IMR-90 (cell line): ENCODE data around the gene ZNRF3. TPM values are rescaled to one million over a fixed set of nuclear protein-coding genes. Genes with fewer than 3 reads are reported as not detected.

Source experiments
- ATAC-seq: fragments of 200-7000 bp; cut with Tn5 transposase; 2 replicates; pipeline ENCODE4 v1.9.1; 2020; ENCODE audit warnings: low read depth, mild to moderate bottlenecking, moderate library complexity
- BruUV-seq: library from RNA; stranded (reverse); fragments of 400-500 nt; replicated peaks from 2 replicates; lab custom pipeline; 2021; lab: Mats Ljungman, UMichigan
- CTCF ChIA-PET: fragments of 300-600 bp; formaldehyde crosslinking; extraction: SDS; loops from one replicate; lab custom pipeline; 2021; ENCODE audit warnings: antibody characterized with exemption; lab: Yijun Ruan, JAX
- POLR2A ChIA-PET: fragments of 300-600 bp; sonication (Branson Sonifier 250); formaldehyde crosslinking; loops from one replicate; lab custom pipeline; 2022; ENCODE audit warnings: antibody characterized with exemption; ENCODE audit not compliant: unreplicated experiment; lab: Charles Lee
- DNase-seq: peaks from one replicate; pipeline ENCODE4 v3.0.0; 2013
- H2AFZ ChIP-seq: replicated peaks from 2 replicates; pipeline ENCODE3; 2013; ENCODE audit warnings: low read length, mild to moderate bottlenecking; ENCODE audit not compliant: poor library complexity
- H2AK5ac ChIP-seq: 2 replicates; pipeline ENCODE4 v1.6.1; 2013; ENCODE audit warnings: low read depth, low read length, inconsistent platforms
- H2AK9ac ChIP-seq: replicated peaks from 2 replicates; pipeline ENCODE3; 2013; ENCODE audit warnings: mild to moderate bottlenecking, low read depth, low read length, moderate library complexity; ENCODE audit not compliant: poor library complexity
- H2BK120ac ChIP-seq: 2 replicates; pipeline ENCODE4 v1.6.1; 2013; ENCODE audit warnings: low read depth, low read length, inconsistent platforms
- H2BK15ac ChIP-seq: 3 replicates; pipeline ENCODE4 v1.6.1; 2013; ENCODE audit warnings: low read depth, low read length, inconsistent platforms
- H2BK20ac ChIP-seq: 2 replicates; pipeline ENCODE4 v1.6.1; 2013; ENCODE audit warnings: low read depth, mild to moderate bottlenecking, inconsistent platforms, low read length, moderate library complexity
- H2BK5ac ChIP-seq: 2 replicates; pipeline ENCODE4 v1.6.1; 2013; ENCODE audit warnings: mild to moderate bottlenecking, low read depth, low read length, inconsistent platforms; ENCODE audit not compliant: poor library complexity, severe bottlenecking
- H3K14ac ChIP-seq: replicated peaks from 2 replicates; pipeline ENCODE4 v1.6.1; 2013; ENCODE audit warnings: low read depth, low read length, inconsistent platforms
- H3K18ac ChIP-seq: 2 replicates; pipeline ENCODE4 v1.6.1; 2013; ENCODE audit warnings: low read depth, low read length, control low read depth
- H3K23ac ChIP-seq: 2 replicates; pipeline ENCODE4 v1.6.1; 2013; ENCODE audit warnings: low read depth, low read length, inconsistent platforms
- H3K27ac ChIP-seq: 2 replicates; pipeline ENCODE4 v1.5.1; 2013; ENCODE audit warnings: mild to moderate bottlenecking, control low read depth, low read length; ENCODE audit not compliant: insufficient read depth
- H3K27me3 ChIP-seq: 2 replicates; pipeline ENCODE4 v1.6.1; 2013; ENCODE audit warnings: low read length; ENCODE audit not compliant: control insufficient read depth, insufficient read depth
- H3K36me3 ChIP-seq: 2 replicates; pipeline ENCODE4 v1.6.1; 2013; ENCODE audit warnings: low read length, mixed read lengths; ENCODE audit not compliant: control insufficient read depth, insufficient read depth
- H3K4ac ChIP-seq: 2 replicates; pipeline ENCODE4 v1.6.1; 2013; ENCODE audit warnings: low read depth, low read length, inconsistent platforms
- H3K4me1 ChIP-seq: 2 replicates; pipeline ENCODE4 v1.6.1; 2013; ENCODE audit warnings: low read length, mixed read lengths; ENCODE audit not compliant: control insufficient read depth, insufficient read depth
- H3K4me2 ChIP-seq: 2 replicates; pipeline ENCODE4 v1.6.1; 2013; ENCODE audit warnings: low read depth, mild to moderate bottlenecking, control low read depth, low read length, moderate library complexity
- H3K4me3 ChIP-seq: 2 replicates; pipeline ENCODE4 v1.5.1; 2013; ENCODE audit warnings: low read depth, mild to moderate bottlenecking, control low read depth, low read length, moderate library complexity; ENCODE audit not compliant: insufficient read depth
- H3K56ac ChIP-seq: 2 replicates; pipeline ENCODE4 v1.6.1; 2013; ENCODE audit warnings: low read length, inconsistent platforms; ENCODE audit not compliant: insufficient read depth; ENCODE audit errors: extremely low read depth
- H3K79me1 ChIP-seq, 2 experiments: 2 replicates each; pipeline ENCODE4 v1.6.1; 2013; ENCODE audit warnings: low read length in 2 of 2, inconsistent platforms in 1 of 2, low read depth in 1 of 2
- H3K9ac ChIP-seq: 2 replicates; pipeline ENCODE4 v1.6.1; 2013; ENCODE audit warnings: low read depth, low read length, control low read depth
- H3K9me1 ChIP-seq: 2 replicates; pipeline ENCODE4 v1.6.1; 2013; ENCODE audit warnings: low read length, inconsistent platforms; ENCODE audit not compliant: insufficient read depth
- H3K9me3 ChIP-seq: 2 replicates; pipeline ENCODE4 v1.6.1; 2013; ENCODE audit warnings: low read length; ENCODE audit not compliant: control insufficient read depth, insufficient read depth
- H4K20me1 ChIP-seq: 2 replicates; pipeline ENCODE4 v1.6.1; 2013; ENCODE audit warnings: low read length, inconsistent platforms; ENCODE audit not compliant: insufficient read depth
- H4K5ac ChIP-seq: 2 replicates; pipeline ENCODE4 v1.6.1; 2013; ENCODE audit warnings: mild to moderate bottlenecking, low read depth, low read length, control low read depth
- H4K8ac ChIP-seq, 2 experiments: 2 replicates each; pipeline ENCODE4 v1.6.1; 2013; ENCODE audit warnings: low read depth in 2 of 2, low read length in 2 of 2, control low read depth in 1 of 2, inconsistent platforms in 1 of 2
- H4K91ac ChIP-seq: 2 replicates; pipeline ENCODE4 v1.6.1; 2013; ENCODE audit warnings: low read depth, low read length, inconsistent platforms; ENCODE audit not compliant: insufficient read depth
- BHLHE40 ChIP-seq: fragments of 150-350 bp; IDR thresholded peaks from 2 replicates; pipeline ENCODE4 v1.6.1; 2016; ENCODE audit warnings: mild to moderate bottlenecking, low read depth, low read length
- CEBPB ChIP-seq: IDR thresholded peaks from 2 replicates; pipeline ENCODE4 v1.6.1; 2012; ENCODE audit warnings: low read depth, low read length, improper control_type of control experiment
- CHD1 ChIP-seq: IDR thresholded peaks from 2 replicates; pipeline ENCODE4 v1.6.1; 2012; ENCODE audit warnings: low read depth, low read length, improper control_type of control experiment
- CTCF ChIP-seq: conservative IDR thresholded peaks from 2 replicates; pipeline ENCODE4 v1.5.1; 2012; ENCODE audit warnings: mild to moderate bottlenecking, low read depth, low read length, improper control_type of control experiment
- ELK1 ChIP-seq: fragments of 150-350 bp; IDR thresholded peaks from 2 replicates; pipeline ENCODE4 v1.6.1; 2016; ENCODE audit warnings: low read depth, mild to moderate bottlenecking, low read length, moderate library complexity, borderline replicate concordance
- FOS ChIP-seq: fragments of 150-350 bp; IDR thresholded peaks from 2 replicates; pipeline ENCODE4 v1.6.1; 2016; ENCODE audit warnings: low read depth, low read length
- MAFK ChIP-seq: IDR thresholded peaks from 2 replicates; pipeline ENCODE4 v1.6.1; 2012; ENCODE audit warnings: low read depth, low read length, improper control_type of control experiment
- MAZ ChIP-seq: IDR thresholded peaks from 2 replicates; pipeline ENCODE4 v1.6.1; 2012; ENCODE audit warnings: low read depth, mild to moderate bottlenecking, low read length, improper control_type of control experiment, moderate library complexity, borderline replicate concordance
- NFE2L2 ChIP-seq: fragments of 150-350 bp; IDR thresholded peaks from 2 replicates; pipeline ENCODE4 v1.6.1; 2016; ENCODE audit warnings: low read depth, mild to moderate bottlenecking, low read length
- RAD21 ChIP-seq: IDR thresholded peaks from 2 replicates; pipeline ENCODE4 v1.6.1; 2012; ENCODE audit warnings: low read length, improper control_type of control experiment
- RCOR1 ChIP-seq: IDR thresholded peaks from 2 replicates; pipeline ENCODE4 v1.6.1; 2012; ENCODE audit warnings: mild to moderate bottlenecking, low read length, improper control_type of control experiment; ENCODE audit not compliant: insufficient replicate concordance
- RFX5 ChIP-seq: IDR thresholded peaks from 2 replicates; pipeline ENCODE4 v1.8.0; 2012; ENCODE audit warnings: low read depth, mild to moderate bottlenecking, low read length, moderate library complexity
- SMC3 ChIP-seq: fragments of 150-350 bp; IDR thresholded peaks from 2 replicates; pipeline ENCODE4 v1.6.1; 2016; ENCODE audit warnings: low read depth, mild to moderate bottlenecking, antibody characterized with exemption, low read length, moderate library complexity
- USF2 ChIP-seq: fragments of 150-350 bp; IDR thresholded peaks from 2 replicates; pipeline ENCODE4 v1.6.1; 2017; ENCODE audit warnings: mild to moderate bottlenecking, antibody characterized with exemption, low read length, low read depth
- WGBS, 2 experiments: methylation state at CpG; one replicate each; pipeline versions ENCODE4 v1.1.5 to v1.1.7; 2013; ENCODE audit warnings: missing lambda C conversion rate in 2 of 2; ENCODE audit not compliant: insufficient read length in 1 of 2; ENCODE audit errors: extremely low coverage in 2 of 2; 5-methylcytosine and 5-hydroxymethylcytosine counted together
- dilution Hi-C: fragments of 300-500 bp; cut with HindIII; formaldehyde crosslinking; loops from one replicate; pipeline ENCODE4 v1.14.3; 2018; ENCODE audit warnings: low sequenced_read_pairs; ENCODE audit not compliant: unreplicated experiment
- in situ Hi-C: fragments of 300-500 bp; cut with MboI; formaldehyde crosslinking; loops from 3 replicates; pipeline ENCODE4 v1.14.3; 2019; ENCODE audit warnings: low sequenced_read_pairs, inconsistent platforms, mixed read lengths
- intact Hi-C: fragments of 100-400 bp; cut with micrococcal nuclease; formaldehyde crosslinking; loops from 2 replicates; pipeline ENCODE4 v1.10.0; 2022
- polyA plus RNA-seq, 3 experiments: library from polyadenylated mRNA; depleted of rRNA; stranded (reverse); fragments of >200 nt; gene quantifications; 2 replicates each; pipeline ENCODE4 v1.2.3, GENCODE V29; 2012; ENCODE audit warnings: low replicate concordance in 1 of 3
- total RNA-seq: library from RNA; depleted of rRNA; stranded (reverse); fragments of >200 nt; gene quantifications from 2 replicates; pipeline ENCODE4 v1.2.3, GENCODE V29; 2012

ZNRF3 gene
- total and polyA plus RNA-seq, 2 of the 4 experiments (the other 2 are of a cell fraction), result 1.4 to 2.4 TPM

GRCh38 chr22:28922540-28923244 is 39.3 kb downstream of the ZNRF3 start:
- peaks cover 2% of the 10 kb centered on the region; the same call in 1 of the 2 replicates for H3K4me1 ChIP-seq
- H3K23ac ChIP-seq, result no peak overlapping the region
- no peak overlapping the region for H2AFZ ChIP-seq
- no peak overlapping the region for H4K8ac ChIP-seq
- H2BK120ac ChIP-seq, result no peak overlapping the region
- H3K79me1 ChIP-seq, result peaks cover 12 to 26% of the 10 kb centered on the region in 2 experiments; a peak in 3 of 4 replicates
- no peak overlapping the region for H3K4ac ChIP-seq
- H3K9me3 ChIP-seq, result no peaks in the 10 kb centered on the region
- no peak overlapping the region for H2BK20ac ChIP-seq
- CTCF ChIA-PET, result no interaction called here
- no peak overlapping the region for H3K14ac ChIP-seq
- H2BK5ac ChIP-seq, result no peak overlapping the region
- no peaks in the 10 kb centered on the region for H3K36me3 ChIP-seq
- H3K9me1 ChIP-seq, result peaks cover 3% of the 10 kb centered on the region; the same call in 1 of the 2 replicates
- BruUV-seq, result no TSS peak
- peaks cover 5% of the 10 kb centered on the region; the same call in 1 of the 2 replicates for H4K20me1 ChIP-seq
- no peaks in the 10 kb centered on the region for H3K27me3 ChIP-seq
- H4K91ac ChIP-seq, result no peak overlapping the region
- H2AK9ac ChIP-seq, result no peak overlapping the region
- intact Hi-C loops (no loop called here), in situ Hi-C loops (no loop called here), dilution Hi-C loops (no loop called here)
- WGBS, 2 experiments, result 63% methylated on average over 1 of the region's 8 CpGs; no CpG with 5 or more reads in 1 of the 2 experiments
- no peak overlapping the region for H4K5ac ChIP-seq
- no peak overlapping the region for H3K56ac ChIP-seq
- no peak overlapping the region for H3K4me2 ChIP-seq
- no peak for DNase-seq
- no peak for TF ChIP-seq ELK1
- TF ChIP-seq SMC3, result no peak
- no peak for TF ChIP-seq FOS
- no peak for TF ChIP-seq RAD21
- no peak for TF ChIP-seq CTCF
- TF ChIP-seq NFE2L2, result no peak
- TF ChIP-seq CEBPB, result no peak
- no peak for TF ChIP-seq MAZ
- TF ChIP-seq RFX5, result no peak
- TF ChIP-seq USF2, result no peak
- no peak for TF ChIP-seq CHD1
- no peak for TF ChIP-seq BHLHE40
- no peak for TF ChIP-seq RCOR1
- no peak for TF ChIP-seq MAFK
- no peak overlapping the region for H2BK15ac ChIP-seq
- H2AK5ac ChIP-seq, result no peak overlapping the region
- no peak overlapping the region for H3K18ac ChIP-seq
- H3K27ac ChIP-seq, result no peak overlapping the region
- no peak overlapping the region for H3K9ac ChIP-seq
- no peak for ATAC-seq
- no peak overlapping the region for H3K4me3 ChIP-seq
- POLR2A ChIA-PET, result no interaction called here
